ENCODE results near the gene OR1L4. TPM values are rescaled to one million over a fixed set of nuclear protein-coding genes. Genes with fewer than 3 reads are reported as not detected.

The OR1L4 gene, protein sequence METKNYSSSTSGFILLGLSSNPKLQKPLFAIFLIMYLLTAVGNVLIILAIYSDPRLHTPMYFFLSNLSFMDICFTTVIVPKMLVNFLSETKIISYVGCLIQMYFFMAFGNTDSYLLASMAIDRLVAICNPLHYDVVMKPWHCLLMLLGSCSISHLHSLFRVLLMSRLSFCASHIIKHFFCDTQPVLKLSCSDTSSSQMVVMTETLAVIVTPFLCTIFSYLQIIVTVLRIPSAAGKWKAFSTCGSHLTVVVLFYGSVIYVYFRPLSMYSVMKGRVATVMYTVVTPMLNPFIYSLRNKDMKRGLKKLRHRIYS
- not detected in 2 replicates for total RNA-seq

DNA sequence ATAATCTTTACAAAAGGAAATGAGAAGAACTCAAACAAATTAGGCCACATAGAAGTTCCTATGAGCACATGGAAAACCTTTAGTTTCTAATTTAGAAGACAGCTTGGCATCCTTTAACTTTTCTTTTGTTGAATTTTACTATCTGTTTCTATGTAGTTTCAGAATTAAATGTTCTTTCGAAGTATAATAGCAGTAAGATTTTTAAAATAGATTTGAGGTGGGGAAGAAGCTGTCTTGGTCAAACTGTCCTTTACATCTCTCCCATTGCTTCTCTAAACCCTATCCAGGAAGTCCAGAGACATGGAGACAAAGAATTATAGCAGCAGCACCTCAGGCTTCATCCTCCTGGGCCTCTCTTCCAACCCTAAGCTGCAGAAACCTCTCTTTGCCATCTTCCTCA lies at the start of gene OR1L4:
Gene OR1L4 (plus strand): TSS at position 301 of the 400 bp plus-strand sequence. CDS start 0 bp downstream, at position 301.
- intact Hi-C loops (cut with micrococcal nuclease), result no loop called here

DNA sequence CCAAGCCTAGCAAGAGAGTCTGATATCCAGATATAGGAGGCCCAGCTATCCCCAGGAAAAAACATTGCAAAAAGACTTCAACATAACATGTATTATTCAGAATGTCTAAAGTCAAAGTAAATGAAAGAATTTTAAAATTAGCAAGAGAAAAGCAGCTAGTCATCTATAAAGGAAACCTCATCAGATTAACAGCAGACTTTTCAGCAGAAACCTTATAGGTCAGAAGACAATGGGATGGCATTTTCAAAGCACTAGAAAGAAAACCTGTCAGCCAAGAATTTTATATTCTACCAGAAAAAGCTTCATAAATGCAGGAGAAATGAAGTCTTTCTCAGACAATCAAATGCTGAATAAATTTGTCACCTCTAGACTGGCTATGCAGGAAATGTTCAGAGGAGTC lies 38.9 kb upstream of the OR1L4 start:
- intact Hi-C loops (cut with micrococcal nuclease), result no loop called here

DNA sequence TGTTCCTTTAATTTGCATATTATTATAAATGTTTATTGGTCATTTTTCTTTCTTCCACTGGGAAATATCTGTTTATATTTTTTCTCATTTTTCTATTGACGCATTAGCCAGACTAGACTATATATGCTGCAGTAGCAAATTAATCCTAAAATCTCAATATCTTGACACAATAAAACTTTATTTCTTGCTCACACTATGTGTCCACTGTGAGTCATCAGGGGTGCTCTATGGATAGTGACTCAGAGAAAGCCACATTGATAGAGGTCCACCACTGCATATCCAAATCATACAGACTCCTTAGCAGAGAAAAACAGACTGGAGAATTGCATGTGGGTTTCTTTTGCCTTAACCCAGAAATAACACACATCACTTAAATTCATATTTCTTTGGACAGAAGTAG lies 28.1 kb upstream of the OR1L4 start:
- intact Hi-C loops (cut with micrococcal nuclease), result no loop called here

DNA sequence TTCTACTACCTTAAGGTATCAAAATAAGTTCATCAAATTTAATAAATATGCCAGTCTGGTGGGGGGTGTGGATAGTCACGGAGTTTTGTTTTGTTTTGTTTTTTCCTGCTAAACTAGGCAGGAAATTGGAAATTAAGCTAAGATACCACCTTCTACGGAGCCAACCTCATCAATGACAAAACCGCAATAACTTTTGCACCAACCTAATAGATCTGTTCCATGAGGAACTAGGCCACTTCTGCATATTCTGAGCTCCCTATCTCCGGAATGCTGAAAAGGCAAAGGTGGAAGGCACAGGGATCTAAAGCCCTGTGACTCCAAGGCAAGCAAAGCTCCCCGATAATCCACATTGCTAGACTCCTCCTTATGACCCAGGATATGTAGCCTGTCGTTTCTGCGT lies 5.8 kb upstream of the OR1L4 start:
- intact Hi-C loops (cut with micrococcal nuclease), result no loop called here

DNA sequence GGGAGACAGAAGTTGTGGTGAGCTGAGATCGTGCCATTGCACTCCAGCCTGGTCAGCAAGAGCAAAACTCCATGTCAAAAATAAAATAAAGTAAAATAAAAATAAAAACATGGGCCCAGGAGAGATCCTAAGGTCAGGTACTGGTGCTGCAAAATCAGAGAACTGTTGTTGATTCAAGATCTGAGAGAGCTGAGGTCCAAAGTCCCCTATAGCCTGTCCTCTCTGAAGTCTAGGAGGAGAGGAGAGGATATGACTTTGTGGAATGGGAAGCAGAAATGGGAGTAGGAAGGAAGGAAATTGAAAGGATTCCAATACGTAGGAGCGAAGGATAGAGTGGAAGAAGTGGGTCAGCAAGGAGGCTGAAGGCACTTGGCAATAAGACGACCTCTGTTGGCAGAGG lies 4.6 kb upstream of the OR1L4 start:
- intact Hi-C loops (cut with micrococcal nuclease), result no loop called here

DNA sequence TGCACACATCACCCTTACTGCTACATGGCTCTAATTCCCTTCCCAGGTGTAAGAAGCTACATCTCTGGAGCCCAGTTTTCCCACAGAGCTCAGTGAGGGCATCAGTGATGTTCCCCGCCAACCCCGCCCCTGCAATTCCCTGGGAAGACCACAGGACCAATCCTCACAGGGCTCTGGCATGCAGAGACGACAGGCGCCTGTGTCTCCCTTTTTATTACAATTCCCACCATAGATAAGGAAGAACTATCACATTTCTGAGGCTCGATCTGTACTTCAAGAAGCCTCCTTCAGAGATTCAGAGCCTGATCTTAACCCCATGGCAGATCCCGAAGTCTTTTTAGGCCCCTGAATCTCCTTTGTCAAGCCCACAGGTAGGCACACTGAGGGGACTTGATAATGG lies 18.2 kb downstream of the OR1L4 start, which contains the start of gene OR1L6:
Gene OR1L6 (plus strand): TSS at position 301 of the 400 bp plus-strand sequence. CDS start 7,545 bp downstream, outside the sequence.
- intact Hi-C loops (cut with micrococcal nuclease), result no loop called here

DNA sequence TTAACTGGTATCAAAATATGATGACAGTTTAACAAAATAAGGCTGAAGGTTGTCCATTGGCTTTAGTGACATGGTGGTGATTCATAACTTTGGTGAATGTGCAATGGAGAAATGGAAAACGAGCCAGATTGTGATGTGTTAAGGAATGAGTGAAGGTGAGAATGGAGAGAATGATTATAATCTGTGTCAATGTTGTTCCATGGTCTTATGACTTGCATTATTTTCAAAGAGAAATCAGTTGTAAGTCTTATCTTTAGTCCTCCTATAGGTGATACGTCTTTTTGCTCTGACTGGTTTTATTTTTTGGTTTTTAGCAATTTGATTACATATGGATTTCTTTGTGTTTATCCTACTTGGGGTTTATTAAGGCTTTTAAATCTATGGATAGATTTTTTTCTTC lies 31.0 kb downstream of the OR1L4 start:
- intact Hi-C loops (cut with micrococcal nuclease), result no loop called here

DNA sequence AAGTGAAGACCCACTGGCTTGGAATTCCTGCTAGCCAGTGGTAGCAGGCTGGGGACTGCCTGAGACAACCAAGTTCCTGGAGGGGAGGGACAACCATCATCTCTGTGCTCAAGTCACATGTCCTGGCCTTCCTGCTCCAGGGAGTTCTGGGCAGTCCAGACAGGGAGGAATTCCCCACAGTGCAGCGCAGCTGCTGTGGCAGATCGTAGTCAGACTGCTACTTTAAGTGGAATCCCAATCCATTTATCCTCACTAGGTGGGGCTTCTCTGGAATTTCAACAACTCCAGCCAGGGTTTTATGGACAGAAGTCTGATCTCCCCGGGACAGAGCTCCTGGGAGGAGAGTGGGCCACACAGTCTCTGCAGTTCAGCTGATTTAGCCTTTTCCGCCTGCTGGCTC lies 44.0 kb downstream of the OR1L4 start:
- intact Hi-C loops (cut with micrococcal nuclease), result no loop called here

Other genes starting within 250 kb of the OR1L4 start
- gene OR1J1, start 246.1 kb upstream of the OR1L4 start, total RNA-seq, result not detected in 2 replicates
- not detected in 2 replicates for gene OR1J2, start 213.2 kb upstream of the OR1L4 start, total RNA-seq
- gene OR1J4, start 204.8 kb upstream of the OR1L4 start, total RNA-seq, result not detected in 2 replicates
- not detected in 2 replicates for gene OR1N1, start 196.7 kb upstream of the OR1L4 start, total RNA-seq
- not detected in 2 replicates for gene OR1N2, start 170.9 kb upstream of the OR1L4 start, total RNA-seq
- 0.30 TPM in 1 of 2 replicates, not detected in the other for gene OR1L8, start 140.6 kb upstream of the OR1L4 start, total RNA-seq
- gene OR1Q1, start 109.3 kb upstream of the OR1L4 start, total RNA-seq, result not detected in 2 replicates
- not detected in 2 replicates for gene OR1B1, start 66.4 kb upstream of the OR1L4 start, total RNA-seq
- gene OR1L1, start 62.3 kb upstream of the OR1L4 start, total RNA-seq, result not detected in 2 replicates
- gene OR1L3, start 48.9 kb upstream of the OR1L4 start, total RNA-seq, result not detected in 2 replicates
- gene OR1L6, start 18.3 kb downstream of the OR1L4 start, total RNA-seq, result not detected in 2 replicates
- not detected in 2 replicates for gene OR5C1, start 64.9 kb downstream of the OR1L4 start, total RNA-seq
- not detected in 2 replicates for gene OR1K1, start 76.1 kb downstream of the OR1L4 start, total RNA-seq
- 23.1 and 24.1 TPM in 2 replicates for gene PDCL, start 104.6 kb downstream of the OR1L4 start, total RNA-seq
- gene RC3H2, start 181.4 kb downstream of the OR1L4 start, total RNA-seq, result 46.1 and 48.9 TPM in 2 replicates
- gene ZBTB6, start 189.3 kb downstream of the OR1L4 start, total RNA-seq, result 10.8 and 11.9 TPM in 2 replicates
- gene ZBTB26, start 207.5 kb downstream of the OR1L4 start, total RNA-seq, result 6.8 and 7.2 TPM in 2 replicates
- 28.2 and 32.7 TPM in 2 replicates for gene RABGAP1, start 217.0 kb downstream of the OR1L4 start, total RNA-seq